Measurements from ENCODE around the gene IL18. TPM values are rescaled to one million over a fixed set of nuclear protein-coding genes. Genes with fewer than 3 reads are reported as not detected.

IL18 gene
- 74.9 to 108 TPM (median 92.3 TPM) in 5 replicates for total RNA-seq (2022; extraction: Qiagen RNA extraction; ENCODE audit: low read depth)

DNA sequence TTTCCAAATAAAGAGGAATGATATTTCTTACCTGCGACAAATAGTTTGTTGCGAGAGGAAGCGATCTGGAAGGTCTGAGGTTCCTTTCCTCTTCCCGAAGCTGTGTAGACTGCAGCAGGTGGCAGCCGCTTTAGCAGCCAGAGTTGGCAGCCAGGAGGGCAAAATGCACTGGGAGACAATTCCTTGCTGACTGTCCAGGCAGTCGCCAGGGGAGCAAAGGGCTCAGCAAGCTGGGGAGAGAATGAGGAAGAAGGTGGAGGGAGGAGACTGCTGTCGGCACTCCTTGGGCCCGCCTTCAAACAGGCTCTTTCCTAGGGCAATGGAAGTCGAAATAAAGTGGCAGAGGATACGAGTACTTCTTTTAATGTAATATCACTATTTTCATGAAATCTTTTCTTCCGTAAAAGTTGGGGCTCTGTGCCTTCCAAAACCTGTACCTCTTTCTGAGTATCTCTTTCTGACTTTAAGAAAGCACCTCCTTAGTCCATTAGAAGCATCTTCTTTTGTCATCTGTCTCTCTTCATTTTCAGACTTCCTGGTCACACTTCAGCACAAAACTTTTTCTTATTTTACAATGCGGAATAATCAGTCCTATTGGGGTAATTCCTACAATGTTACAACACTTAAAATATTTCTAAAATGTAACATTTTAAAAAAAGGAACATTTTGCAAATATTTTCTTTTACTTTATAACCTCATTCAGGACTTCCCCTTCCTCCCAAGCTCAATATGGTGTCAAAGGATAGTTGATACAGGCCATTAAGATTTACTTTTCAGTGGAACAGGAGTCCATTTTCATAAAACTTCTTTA, at the start of gene IL18:
Gene IL18 (minus strand): TSS at position 220 of the 811 bp plus-strand sequence. CDS start 9,041 bp downstream, outside the sequence.

GRCh38 chr11:112174789-112175598, 11.1 kb upstream of the IL18 start, which contains the start of gene BCO2:
Gene BCO2 (plus strand): TSS chr11:112175512. CDS start chr11:112175602, 90 bp downstream.

GRCh38 chr11:112167145-112167544, 3.3 kb upstream of the IL18 start, which contains the start of gene TEX12:
Gene TEX12 (plus strand): TSS chr11:112167372. CDS start chr11:112169269, 1,897 bp downstream.

Other genes starting within 250 kb of the IL18 start
- not detected in 5 replicates for gene C11orf52, start 245.2 kb downstream of the IL18 start, total RNA-seq (2022; extraction: Qiagen RNA extraction; ENCODE audit: low read depth)
- 4.5 to 10.0 TPM (median 7.8 TPM) in 5 replicates for gene DIXDC1, start 226.8 kb downstream of the IL18 start, total RNA-seq (2022; extraction: Qiagen RNA extraction; ENCODE audit: low read depth)
- 22.0 to 37.2 TPM (median 29.2 TPM) in 5 replicates for gene DLAT, start 138.7 kb downstream of the IL18 start, total RNA-seq (2022; extraction: Qiagen RNA extraction; ENCODE audit: low read depth)
- 0.65 to 1.8 TPM (median 1.2 TPM) in 5 replicates for gene PIH1D2, start 90.1 kb downstream of the IL18 start, total RNA-seq (2022; extraction: Qiagen RNA extraction; ENCODE audit: low read depth)
- gene NKAPD1, start 89.8 kb downstream of the IL18 start, total RNA-seq (2022; extraction: Qiagen RNA extraction; ENCODE audit: low read depth): 14.8 to 26.3 TPM (median 15.3 TPM) in 5 replicates
- 66.5 to 77.3 TPM (median 71.1 TPM) in 5 replicates for gene TIMM8B, start 77.3 kb downstream of the IL18 start, total RNA-seq (2022; extraction: Qiagen RNA extraction; ENCODE audit: low read depth)
- 65.2 to 71.1 TPM (median 66.1 TPM) in 5 replicates for gene SDHD, start 77.2 kb downstream of the IL18 start, total RNA-seq (2022; extraction: Qiagen RNA extraction; ENCODE audit: low read depth)
- gene TEX12, start 3.3 kb upstream of the IL18 start, total RNA-seq (2022; extraction: Qiagen RNA extraction; ENCODE audit: low read depth): not detected in 5 replicates
- gene BCO2, start 11.4 kb upstream of the IL18 start, total RNA-seq (2022; extraction: Qiagen RNA extraction; ENCODE audit: low read depth): 0.49 to 1.9 TPM (median 1.6 TPM) in 5 replicates
- gene PTS, start 62.3 kb upstream of the IL18 start, total RNA-seq (2022; extraction: Qiagen RNA extraction; ENCODE audit: low read depth): 23.8 to 38.7 TPM (median 28.5 TPM) in 5 replicates
- not detected in 5 replicates for gene PLET1, start 96.8 kb upstream of the IL18 start, total RNA-seq (2022; extraction: Qiagen RNA extraction; ENCODE audit: low read depth)

Data from A549 treated with ZK216348 at 1 μM for 4 hours (cell line).